Measurements from ENCODE around the gene MYOC. TPM values are rescaled to one million over a fixed set of nuclear protein-coding genes. Genes with fewer than 3 reads are reported as not detected.
A peak's percentile ranks its signal among the peaks of the same experiment; 100 is the strongest.
"Not testable (repeated sequence)": the region's sequence is repeated elsewhere in the genome, so short reads cannot be mapped to it uniquely, and the experiment has no call there.

The MYOC gene
- polyA plus RNA-seq, 10 donors: 1.7 to 8.6 (median 4.3) TPM

- no peak for DNase-seq
Observed at GRCh38 chr1:171611306-171611705, 41.2 kb downstream of the MYOC start.

GRCh38 chr1:171610385-171610784 is 42.1 kb downstream of the MYOC start:
- no peak for DNase-seq

- no peak for DNase-seq
Observed at GRCh38 chr1:171606402-171606941, 46.0 kb downstream of the MYOC start.

- not testable (repeated sequence) for DNase-seq
Observed at GRCh38 chr1:171603042-171603441, 49.4 kb downstream of the MYOC start.

GRCh38 chr1:171600862-171601261 is 51.6 kb downstream of the MYOC start:
- no peak for DNase-seq

- DNase-seq: not testable (repeated sequence)
Observed at GRCh38 chr1:171600310-171600709, 52.2 kb downstream of the MYOC start.

- DNase-seq: no peak
Observed at GRCh38 chr1:171597203-171597602, 55.3 kb downstream of the MYOC start.

GRCh38 chr1:171596705-171597104 is 55.8 kb downstream of the MYOC start:
- DNase-seq: no peak

- no peak for DNase-seq
Observed at GRCh38 chr1:171596119-171596518, 56.4 kb downstream of the MYOC start.

GRCh38 chr1:171595324-171595723 is 57.2 kb downstream of the MYOC start:
- DNase-seq: no peak

GRCh38 chr1:171590022-171590421 is 62.5 kb downstream of the MYOC start:
- peak in 1 of 3 donors; percentile 5 for DNase-seq

- no peak for DNase-seq
Observed at GRCh38 chr1:171588230-171588629, 64.3 kb downstream of the MYOC start.

GRCh38 chr1:171585715-171586114 is 66.8 kb downstream of the MYOC start:
- no peak for DNase-seq

Other genes with a start within 250 kb of the MYOC start
- gene PRRC2C, start 167.2 kb downstream of the MYOC start, polyA plus RNA-seq (ENCODE audit: insufficient read length in 10 of 10): 10 to 100 TPM; 56.3 to 80.4 (median 72.0) TPM
- under 1 TPM in 5 of 10 donors, not detected in 5; 0.08 to 0.23 (median 0.17) TPM for gene MYOCOS, start 30.4 kb downstream of the MYOC start, polyA plus RNA-seq (ENCODE audit: insufficient read length in 10 of 10)
- 10 to 100 TPM in 7 of 10 donors, 1 to 10 TPM in 3; 7.9 to 14.3 (median 11.1) TPM for gene VAMP4, start 89.4 kb upstream of the MYOC start, polyA plus RNA-seq (ENCODE audit: insufficient read length in 10 of 10)
- gene METTL13, start 129.0 kb upstream of the MYOC start, polyA plus RNA-seq (ENCODE audit: insufficient read length in 10 of 10): 10 to 100 TPM; 19.3 to 29.1 (median 20.7) TPM
- 1 to 10 TPM; 2.8 to 7.2 (median 4.7) TPM for gene DNM3, start 188.8 kb upstream of the MYOC start, polyA plus RNA-seq (ENCODE audit: insufficient read length in 10 of 10)

All from muscle of back (tissue), 11 donors.